Thymus (tissue), 14 donors: Measurements from ENCODE around the gene KRT33B. TPM values are rescaled to one million over a fixed set of nuclear protein-coding genes. Genes with fewer than 3 reads are reported as not detected.
A peak's percentile ranks its signal among the peaks of the same experiment; 100 is the strongest.

Experiments
- DNase-seq, 9 donors: peaks; one replicate each; pipeline ENCODE4 v3.0.0-alpha.2; 2013; ENCODE audit warnings: low spot score in 9 of 9, low read depth in 6 of 9, missing footprints in 1 of 9
- H3K27ac ChIP-seq, 2 donors: one replicate each; pipeline ENCODE4 v1.5.1; 2013; ENCODE audit warnings: control low read depth in 1 of 2, low read depth in 1 of 2, low read length in 1 of 2, mild to moderate bottlenecking in 1 of 2, moderate library complexity in 1 of 2
- H3K27me3 ChIP-seq, 2 donors: one replicate each; pipeline ENCODE4 v1.5.1; 2013; ENCODE audit warnings: low read length in 1 of 2; ENCODE audit not compliant: control insufficient read depth in 2 of 2, insufficient read depth in 1 of 2
- H3K36me3 ChIP-seq, 2 donors: one replicate each; pipeline ENCODE4 v1.5.1; 2013; ENCODE audit warnings: low read length in 1 of 2, mild to moderate bottlenecking in 1 of 2, moderate library complexity in 1 of 2; ENCODE audit not compliant: control insufficient read depth in 2 of 2, insufficient read depth in 2 of 2
- H3K4me1 ChIP-seq, 2 donors: one replicate each; pipeline ENCODE4 v1.5.1; 2013; ENCODE audit warnings: low read length in 2 of 2; ENCODE audit not compliant: control insufficient read depth in 2 of 2, insufficient read depth in 2 of 2
- H3K4me3 ChIP-seq, 2 donors: one replicate each; pipeline ENCODE4 v1.5.1; 2013; ENCODE audit warnings: low read length in 2 of 2, control low read depth in 1 of 2, mild to moderate bottlenecking in 1 of 2
- H3K9me3 ChIP-seq, 2 donors: one replicate each; pipeline ENCODE4 v1.5.1; 2013; ENCODE audit warnings: low read length in 1 of 2, mild to moderate bottlenecking in 1 of 2; ENCODE audit not compliant: control insufficient read depth in 2 of 2, insufficient read depth in 1 of 2
- WGBS: extraction: QIAGEN DNeasy Blood & Tissue Kit; methylation state at CpG from one replicate; pipeline ENCODE4 v1.1.7; 2013; 5-methylcytosine and 5-hydroxymethylcytosine counted together
- long read RNA-seq, 10 donors: transcript quantifications; one replicate each; lab custom pipeline, GENCODE V29; 2026
- polyA plus RNA-seq: library from polyadenylated mRNA; stranded (reverse); fragments of 200-250 nt; gene quantifications from one replicate; pipeline ENCODE4 v1.2.3, GENCODE V29; 2013
- total RNA-seq: library from RNA; stranded (reverse); fragments of 120-200 nt; gene quantifications from one replicate; pipeline ENCODE4 v1.2.4, GENCODE V29; 2013
- donor health status: healthy.

The KRT33B gene
- total RNA-seq (1.7 TPM), polyA plus RNA-seq (6.1 TPM)
- long read RNA-seq, donor 1: 0 reads
- long read RNA-seq, donor 2: 0 reads
- long read RNA-seq, donor 3: 0 reads
- long read RNA-seq, donor 4: 0 reads
- long read RNA-seq, donor 5: 0 reads
- long read RNA-seq, donor 6: 0 reads
- long read RNA-seq, donor 7: 0 reads
- long read RNA-seq, donor 8: 0 reads
- long read RNA-seq, donor 9: 0 reads
- long read RNA-seq, donor 10: 0 reads

DNA sequence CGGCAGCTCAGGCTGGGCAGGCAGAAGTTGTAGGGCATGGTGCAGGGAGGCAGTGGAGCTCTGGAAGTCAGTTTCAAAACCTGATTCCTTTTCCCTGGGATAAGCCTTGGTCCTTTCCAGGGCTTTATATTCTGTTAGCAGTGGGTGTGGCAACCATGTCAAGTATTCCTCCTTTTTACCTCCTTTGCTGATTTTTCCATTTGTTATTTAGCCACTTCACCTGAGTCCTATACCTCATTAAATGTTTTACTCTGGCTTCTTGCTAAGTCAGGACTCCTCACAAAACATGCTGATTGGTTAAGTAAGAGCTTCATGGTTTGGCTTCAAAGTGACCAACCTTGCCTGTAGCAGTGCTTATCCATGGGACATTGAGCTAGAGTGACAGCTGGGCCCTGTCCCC, at the start of gene KRT33B:
Gene KRT33B (minus strand): TSS at position 101 of the 400 bp plus-strand sequence. CDS start 63 bp downstream, at position 38.
- Histone ChIP-seq H3K27me3 (no peaks in the 10 kb centered on the region), H3K36me3 (no peaks in the 10 kb centered on the region), H3K4me3 (no peak within 1 kb of the TSS), H3K27ac (no peak within 1 kb of the TSS), H3K9me3 (no peaks in the 10 kb centered on the region), H3K4me1 (no peaks in the 10 kb centered on the region)
- no peak for DNase-seq
- 97% methylated on average over 1 of the region's 1 CpG for WGBS

DNA sequence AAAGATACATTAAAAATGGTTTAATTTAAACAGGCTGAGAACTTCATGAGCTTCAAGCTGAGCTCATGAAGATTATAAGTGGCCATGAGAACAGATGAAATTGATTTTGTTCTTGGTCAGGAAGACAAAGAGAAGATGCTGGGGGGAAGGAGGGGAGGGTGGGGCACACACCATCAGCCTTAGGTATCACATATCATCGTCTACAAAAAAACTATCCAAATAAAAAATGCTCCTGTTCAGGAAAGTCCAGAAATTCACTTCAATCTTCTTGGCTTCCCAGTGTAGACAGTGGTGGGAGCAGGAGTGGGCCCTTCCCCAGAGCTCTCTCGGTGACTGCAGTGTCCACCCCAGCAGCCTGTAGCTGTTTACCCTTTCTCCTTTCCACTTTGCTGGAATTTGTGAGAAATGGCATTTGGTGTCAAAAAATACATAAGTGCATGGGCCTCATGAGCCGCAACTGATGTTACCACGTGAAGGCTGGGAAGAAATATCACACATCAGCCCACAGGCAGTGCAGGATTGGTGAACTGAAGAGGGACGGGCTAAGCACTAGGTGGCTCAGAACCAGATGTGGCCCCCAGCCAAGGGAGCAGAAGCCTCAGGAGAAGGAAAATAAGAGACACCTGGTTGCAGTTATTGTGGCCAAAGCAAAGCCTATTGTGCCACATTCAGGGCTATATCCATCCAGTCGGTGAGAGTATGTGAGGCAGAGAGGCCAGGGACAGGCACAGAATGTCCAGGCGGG, 48.7 kb upstream of the KRT33B start:
- DNase-seq: no peak
- no peak overlapping the region for H3K27ac ChIP-seq
- H3K4me3 ChIP-seq: no peak overlapping the region
- no peaks in the 10 kb centered on the region for H3K36me3 ChIP-seq
- WGBS: 95% methylated on average over 7 of the region's 7 CpGs
- no peaks in the 10 kb centered on the region for H3K9me3 ChIP-seq
- H3K27me3 ChIP-seq: peaks cover 0 to 2% of the 10 kb centered on the region in 2 donors
- peaks cover 0 to 10% of the 10 kb centered on the region in 2 donors for H3K4me1 ChIP-seq

DNA sequence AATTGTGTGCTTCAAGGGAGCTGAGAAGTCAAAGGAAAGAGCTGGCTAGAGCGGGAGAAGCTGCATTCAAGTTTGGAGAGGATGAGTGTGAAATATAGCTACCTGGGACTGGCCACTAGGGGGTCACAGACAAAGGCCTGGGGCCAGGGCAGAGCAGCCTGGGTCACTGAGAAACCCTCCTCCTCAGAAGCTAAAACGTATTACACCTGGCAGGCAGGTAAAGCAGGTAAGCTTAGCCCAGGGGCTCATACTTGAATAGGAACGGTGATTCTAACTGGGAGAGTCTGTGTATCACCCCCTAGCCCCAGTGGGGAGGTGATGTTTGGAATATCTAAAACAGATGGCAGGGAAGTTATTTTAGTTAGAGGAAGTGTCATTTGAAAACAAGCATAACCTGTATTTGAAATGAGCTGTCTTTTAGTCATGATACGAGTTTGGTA, 48.0 kb upstream of the KRT33B start:
- Histone ChIP-seq H3K4me3 (no peak overlapping the region), H3K4me1 (peaks cover 0 to 10% of the 10 kb centered on the region in 2 donors), H3K36me3 (no peaks in the 10 kb centered on the region), H3K27ac (peak overlapping the region in 1 of 2 donors; percentile 37), H3K9me3 (no peaks in the 10 kb centered on the region), H3K27me3 (peaks cover 0 to 2% of the 10 kb centered on the region in 2 donors)
- WGBS: 58% methylated on average over 4 of the region's 4 CpGs
- no peak for DNase-seq

DNA sequence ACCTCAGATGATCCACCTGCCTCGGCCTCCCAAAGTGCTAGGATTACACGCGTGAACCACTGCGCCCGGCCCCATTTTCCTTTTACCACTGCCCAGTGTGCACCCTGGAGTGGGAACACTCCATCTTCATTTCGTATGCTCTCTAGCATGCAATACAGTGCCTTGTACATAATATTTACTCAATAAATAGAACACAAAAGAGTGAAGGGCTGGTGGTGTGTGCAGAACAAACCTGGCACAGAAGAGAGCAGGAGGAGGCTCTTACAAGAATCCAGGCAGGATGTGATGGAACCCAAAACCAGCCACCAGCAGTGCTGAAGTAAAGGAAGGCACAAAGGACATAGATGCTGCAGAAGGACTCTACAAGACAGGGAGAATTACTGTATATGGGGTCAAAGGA, 47.5 kb upstream of the KRT33B start:
- Histone ChIP-seq H3K4me3 (no peak overlapping the region), H3K27ac (peak overlapping the region in 1 of 2 donors; percentile 37), H3K9me3 (no peaks in the 10 kb centered on the region), H3K36me3 (no peaks in the 10 kb centered on the region), H3K27me3 (peaks cover 0 to 2% of the 10 kb centered on the region in 2 donors), H3K4me1 (peaks cover 0 to 10% of the 10 kb centered on the region in 2 donors)
- DNase-seq: no peak
- 98% methylated on average over 6 of the region's 6 CpGs for whole genome bisulfite sequencing

DNA sequence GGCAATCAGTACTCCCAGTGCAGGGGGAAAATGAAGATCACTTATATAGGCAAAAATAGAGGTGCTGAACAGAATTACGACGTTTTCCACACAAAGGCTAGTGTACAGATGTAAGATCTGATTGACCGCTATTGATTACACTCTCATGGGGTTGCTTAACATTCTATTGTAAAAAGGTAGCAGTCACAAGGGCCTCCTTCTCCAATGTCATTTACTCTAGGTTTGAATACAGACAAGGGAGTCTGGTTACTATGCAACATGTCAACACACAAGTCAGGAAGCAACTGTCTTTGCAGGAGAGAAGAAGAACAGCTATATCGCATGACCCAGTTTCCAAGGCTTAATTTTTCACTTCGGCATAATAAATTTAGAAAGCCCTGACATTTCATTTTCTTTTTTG, 46.9 kb upstream of the KRT33B start:
- H3K27me3 ChIP-seq: peaks cover 0 to 2% of the 10 kb centered on the region in 2 donors
- WGBS: 93% methylated on average over 5 of the region's 5 CpGs
- no peak overlapping the region for H3K27ac ChIP-seq
- DNase-seq: no peak
- H3K4me1 ChIP-seq: peaks cover 0 to 10% of the 10 kb centered on the region in 2 donors
- H3K9me3 ChIP-seq: no peaks in the 10 kb centered on the region
- no peak overlapping the region for H3K4me3 ChIP-seq
- H3K36me3 ChIP-seq: no peaks in the 10 kb centered on the region

DNA sequence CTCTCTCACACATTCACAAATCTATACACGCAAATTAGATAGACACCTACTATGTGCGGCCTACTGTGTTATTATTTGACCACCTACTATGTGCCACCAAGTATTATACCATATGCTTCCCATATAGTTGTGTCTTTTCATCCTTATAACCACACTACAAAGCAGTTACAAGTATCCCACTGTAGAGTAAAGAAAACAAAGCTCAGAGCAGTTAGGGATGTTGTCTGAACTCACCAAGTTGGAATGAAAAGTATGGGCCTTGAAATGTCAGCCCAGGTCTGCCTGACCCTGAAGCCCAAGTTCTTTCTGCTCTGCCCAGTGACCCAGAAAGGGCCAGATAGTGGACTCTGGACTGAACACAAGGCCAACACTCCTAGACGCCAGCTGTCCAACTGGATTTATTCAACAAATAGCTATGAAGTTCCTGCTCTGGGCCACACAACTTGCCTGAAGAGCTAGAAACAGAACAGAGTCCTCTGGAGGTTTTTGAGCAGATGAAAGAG, 46.3 kb upstream of the KRT33B start:
- H3K27ac ChIP-seq: no peak overlapping the region
- no peak for DNase-seq

DNA sequence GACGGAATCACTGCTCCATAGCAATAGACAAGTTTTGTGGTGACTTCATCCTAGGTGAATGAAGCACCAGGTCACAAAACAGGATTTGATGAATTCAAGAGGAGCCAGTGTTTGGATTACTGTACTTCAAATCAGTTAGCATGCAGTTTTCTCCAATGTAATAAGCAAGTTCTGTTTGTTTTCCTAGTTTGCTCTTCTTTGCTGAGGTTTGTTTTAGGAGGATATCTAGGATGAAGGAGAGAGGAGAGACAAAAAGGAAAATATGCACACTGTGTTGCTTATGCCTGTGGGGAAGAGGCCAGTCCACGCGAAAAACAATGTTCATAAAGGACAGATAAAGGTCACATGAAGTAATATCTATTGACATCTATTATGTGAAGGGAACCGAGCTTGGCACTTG, 45.8 kb upstream of the KRT33B start:
- DNase-seq: no peak
- no peak overlapping the region for H3K4me3 ChIP-seq
- peaks cover 0 to 2% of the 10 kb centered on the region in 2 donors for H3K27me3 ChIP-seq
- H3K36me3 ChIP-seq: no peaks in the 10 kb centered on the region
- H3K27ac ChIP-seq: no peak overlapping the region
- 96% methylated on average over 4 of the region's 4 CpGs for WGBS
- peaks cover 0 to 10% of the 10 kb centered on the region in 2 donors for H3K4me1 ChIP-seq
- no peaks in the 10 kb centered on the region for H3K9me3 ChIP-seq

More for the DNA sequence above, 46.3 kb upstream of the KRT33B start:
- Histone ChIP-seq H3K4me1 (peaks cover 0 to 10% of the 10 kb centered on the region in 2 donors), H3K9me3 (no peaks in the 10 kb centered on the region), H3K27me3 (peaks cover 0 to 2% of the 10 kb centered on the region in 2 donors), H3K4me3 (no peak overlapping the region), H3K36me3 (no peaks in the 10 kb centered on the region)
- WGBS: 92% methylated on average over 3 of the region's 3 CpGs

DNA sequence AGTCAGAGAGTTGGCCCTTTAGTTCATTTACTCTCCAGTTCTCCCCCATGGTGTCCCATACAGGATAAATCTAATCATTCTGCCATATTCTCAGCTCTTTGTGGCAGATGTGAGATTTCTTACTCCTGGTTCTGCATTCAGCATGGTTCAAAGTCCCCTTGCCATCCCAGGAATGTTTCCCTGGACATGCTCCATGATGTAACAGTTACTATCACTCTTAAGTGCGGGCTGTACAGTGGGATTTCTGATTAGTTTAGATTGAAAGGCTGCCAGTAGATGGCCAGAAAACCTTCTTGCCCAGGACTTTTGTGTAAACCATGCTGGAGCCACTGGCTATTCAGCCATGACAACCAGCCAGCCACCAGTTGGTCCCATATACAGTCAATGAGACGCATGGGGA, 44.4 kb upstream of the KRT33B start:
- no peak overlapping the region for H3K27ac ChIP-seq
- 98% methylated on average over 2 of the region's 2 CpGs for WGBS
- H3K36me3 ChIP-seq: no peaks in the 10 kb centered on the region
- no peak overlapping the region for H3K4me3 ChIP-seq
- H3K9me3 ChIP-seq: no peaks in the 10 kb centered on the region
- H3K4me1 ChIP-seq: peaks cover 0 to 10% of the 10 kb centered on the region in 2 donors
- no peak for DNase-seq
- no peaks in the 10 kb centered on the region for H3K27me3 ChIP-seq

DNA sequence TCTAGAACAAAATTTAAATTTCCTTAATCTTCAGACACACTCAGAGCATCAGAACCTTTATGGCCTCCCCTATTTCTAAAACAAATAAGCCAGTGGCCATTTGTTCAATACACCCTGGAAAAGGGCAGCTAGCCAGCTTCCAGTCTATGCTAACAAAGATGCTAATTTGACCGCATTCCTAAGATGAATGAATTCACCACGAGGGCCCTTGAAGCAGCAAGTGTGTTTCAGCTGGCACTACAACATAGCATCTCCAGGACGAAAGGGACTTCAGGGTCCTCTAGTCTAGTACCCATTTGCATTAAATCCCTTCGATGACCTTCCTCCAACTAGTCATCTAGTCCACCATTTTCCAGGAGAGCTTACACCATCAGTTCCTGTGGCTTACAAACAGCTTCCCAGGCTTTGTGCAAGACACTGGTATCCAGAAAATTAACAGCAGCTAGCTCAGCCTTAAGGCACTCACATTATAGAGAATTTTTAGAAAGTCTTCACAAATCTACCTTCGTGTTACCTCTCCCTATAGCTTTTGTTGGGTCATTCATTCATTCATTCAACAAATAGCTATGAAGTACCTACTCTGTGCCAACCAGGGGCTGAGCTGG, 43.8 kb upstream of the KRT33B start:
- Histone ChIP-seq H3K9me3 (no peaks in the 10 kb centered on the region), H3K27ac (no peak overlapping the region), H3K4me1 (peaks cover 0 to 5% of the 10 kb centered on the region in 2 donors), H3K27me3 (no peaks in the 10 kb centered on the region), H3K36me3 (no peaks in the 10 kb centered on the region), H3K4me3 (no peak overlapping the region)
- WGBS: 74% methylated on average over 5 of the region's 5 CpGs
- DNase-seq: no peak
